Natural killer cell treated with Interleukin-12 subunit alpha and Interleukin-12 subunit beta and Interleukin-15 and Interleukin-18, amount 100 ng/mL, for 72 hours (primary cell): ENCODE measurements around the gene CROCC. TPM values are rescaled to one million over a fixed set of nuclear protein-coding genes. Genes with fewer than 3 reads are reported as not detected.
A peak's percentile ranks its signal among the peaks of the same experiment; 100 is the strongest.
"Not testable (repeated sequence)": the region's sequence is repeated elsewhere in the genome, so short reads cannot be mapped to it uniquely, and the experiment has no call there.

Experiments
- ATAC-seq, 2 donors: fragments of 150-1000 bp; cut with Tn5 transposase in 1 of 2; sonication (Bioruptor Pico), chemical (Tn5 transposase) in 1 of 2; 2 replicates each; pipeline ENCODE4 v1.10.0; 2021
- DNase-seq: peaks from one replicate; pipeline ENCODE4 v3.0.0; 2022; ENCODE audit warnings: low spot score
- H3K27ac Mint-ChIP-seq, 2 donors: 1 replicate in 1 of 2; 2 replicates in 1 of 2; pipeline ENCODE4 v1.8.0; 2022; ENCODE audit warnings: mixed read lengths in 2 of 2, mild to moderate bottlenecking in 1 of 2, moderate library complexity in 1 of 2
- H3K27me3 Mint-ChIP-seq, 2 donors: 1 replicate in 1 of 2; 2 replicates in 1 of 2; pipeline ENCODE4 v1.8.0; 2022; ENCODE audit warnings: mixed read lengths in 2 of 2
- H3K36me3 Mint-ChIP-seq: one replicate; pipeline ENCODE4 v1.8.0; 2022; ENCODE audit warnings: mixed read lengths
- H3K4me1 Mint-ChIP-seq, 2 donors: 1 replicate in 1 of 2; 2 replicates in 1 of 2; pipeline ENCODE4 v1.8.0; 2022; ENCODE audit warnings: low read depth in 2 of 2, mixed read lengths in 2 of 2, mild to moderate bottlenecking in 1 of 2
- H3K4me3 Mint-ChIP-seq: one replicate; pipeline ENCODE4 v1.8.0; 2022; ENCODE audit warnings: mixed read lengths
- H3K9me3 Mint-ChIP-seq: 2 replicates; pipeline ENCODE4 v1.8.0; 2022; ENCODE audit warnings: mixed read lengths
- total RNA-seq, 2 donors: library from RNA; stranded (reverse); gene quantifications; one replicate each; pipeline ENCODE4 v1.2.3, GENCODE V29; 2022

Gene CROCC
- total RNA-seq, 2 donors from 2014 or later = 21.0 to 29.3 TPM

DNA sequence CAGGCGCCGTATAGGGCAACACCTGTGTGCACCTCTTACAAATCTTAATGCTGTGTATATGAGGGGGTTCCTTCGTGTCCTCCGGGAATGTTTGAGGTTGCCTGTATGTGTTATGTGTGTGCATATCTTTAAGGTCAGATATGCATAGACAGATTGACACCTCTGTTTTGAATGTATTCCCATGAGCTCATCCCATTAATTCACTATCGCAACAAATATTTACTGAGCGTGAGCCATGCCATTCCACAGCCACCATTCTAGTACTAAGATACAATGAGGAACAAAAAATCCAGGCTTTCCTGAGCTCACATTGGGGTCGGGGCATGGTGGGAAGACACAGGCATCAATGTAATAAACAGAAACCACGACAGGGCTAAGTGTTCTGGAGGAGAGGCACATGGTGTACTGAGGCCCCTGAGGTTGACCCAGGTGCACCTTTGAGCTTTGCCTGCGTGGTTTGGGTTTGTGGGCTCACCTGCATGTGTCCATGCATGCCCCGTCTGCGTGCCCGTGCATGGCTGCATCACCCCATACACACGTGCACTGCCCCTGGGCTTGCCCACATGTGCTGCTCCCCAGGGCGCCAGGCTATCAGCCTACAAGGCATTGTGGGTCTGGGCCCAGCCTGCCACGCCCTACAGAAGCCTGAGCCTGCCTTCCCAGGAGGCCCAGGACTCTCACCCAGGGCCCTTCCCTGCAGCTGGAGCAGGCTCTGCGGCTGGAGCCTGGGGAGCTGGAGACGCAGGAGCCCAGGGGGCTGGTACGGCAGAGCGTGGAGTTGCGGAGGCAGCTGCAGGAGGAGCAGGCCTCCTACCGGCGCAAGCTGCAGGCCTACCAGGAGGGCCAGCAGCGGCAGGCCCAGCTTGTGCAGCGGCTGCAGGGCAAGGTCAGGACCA, 7.7 kb downstream of the CROCC start:
- H3K36me3 Mint-ChIP-seq, H3K4me3 Mint-ChIP-seq, ATAC-seq, DNase-seq, H3K27ac Mint-ChIP-seq, H3K27me3 Mint-ChIP-seq, H3K9me3 Mint-ChIP-seq: not testable (repeated sequence)
- peaks cover 0 to 14% of the 10 kb centered on the region in 2 donors for H3K4me1 Mint-ChIP-seq

DNA sequence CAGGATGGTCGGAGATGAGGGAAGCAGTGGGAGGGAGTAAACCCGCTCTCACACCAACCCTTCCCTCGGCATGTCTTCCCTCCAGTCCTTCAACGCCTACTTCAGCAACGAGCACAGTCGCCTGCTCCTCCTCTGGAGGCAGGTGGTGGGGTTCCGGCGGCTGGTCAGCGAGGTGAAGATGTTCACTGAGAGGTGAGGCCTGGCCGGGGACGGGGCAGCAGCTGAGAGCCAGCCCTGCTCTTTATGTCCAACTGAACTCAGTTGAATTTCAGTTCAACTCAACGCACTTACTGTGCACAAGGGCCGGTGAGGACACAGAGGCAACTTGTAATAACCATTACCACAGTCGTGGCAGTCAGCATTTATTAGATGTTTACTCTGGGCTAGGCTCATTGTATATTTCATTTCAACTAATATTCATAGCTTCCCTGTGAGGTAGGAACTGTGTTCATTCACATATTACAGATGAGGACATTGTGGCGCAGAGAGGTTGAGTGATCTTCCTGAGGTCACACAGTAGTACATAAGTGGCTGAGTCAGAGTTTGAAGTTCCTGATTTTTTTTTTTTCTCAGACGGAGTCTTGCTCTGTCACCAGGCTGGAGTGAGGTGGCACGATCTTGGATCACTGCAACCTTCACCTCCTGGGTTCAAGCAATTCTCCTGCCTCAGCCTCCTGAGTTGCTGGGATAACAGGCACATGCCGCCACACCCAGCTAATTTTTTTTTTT, 9.6 kb downstream of the CROCC start:
- not testable (repeated sequence) for ATAC-seq, H3K4me3 Mint-ChIP-seq, H3K27ac Mint-ChIP-seq, H3K9me3 Mint-ChIP-seq, H3K36me3 Mint-ChIP-seq, DNase-seq, H3K4me1 Mint-ChIP-seq, H3K27me3 Mint-ChIP-seq

DNA sequence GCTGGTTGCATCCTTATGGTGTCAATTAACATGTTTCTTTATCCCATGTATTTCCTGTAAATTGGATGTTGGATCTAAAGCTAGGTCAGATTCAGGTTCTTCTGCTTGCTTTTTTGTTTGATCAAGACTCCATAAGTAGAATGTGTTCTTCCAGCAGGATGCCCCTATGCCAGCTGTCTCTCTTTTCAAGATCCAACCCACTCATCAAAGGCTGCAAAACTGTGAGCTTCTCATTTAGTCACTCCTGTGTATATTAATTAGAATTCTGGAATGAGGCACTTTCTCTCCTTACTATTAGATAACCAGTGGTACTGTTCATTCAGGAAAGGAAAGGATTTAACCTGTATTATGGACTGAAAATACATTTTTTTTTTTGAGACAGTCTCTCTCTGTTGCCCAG, 12.2 kb downstream of the CROCC start:
- H3K4me1 Mint-ChIP-seq, H3K36me3 Mint-ChIP-seq, H3K27ac Mint-ChIP-seq, ATAC-seq, DNase-seq, H3K9me3 Mint-ChIP-seq, H3K27me3 Mint-ChIP-seq, H3K4me3 Mint-ChIP-seq: not testable (repeated sequence)

DNA sequence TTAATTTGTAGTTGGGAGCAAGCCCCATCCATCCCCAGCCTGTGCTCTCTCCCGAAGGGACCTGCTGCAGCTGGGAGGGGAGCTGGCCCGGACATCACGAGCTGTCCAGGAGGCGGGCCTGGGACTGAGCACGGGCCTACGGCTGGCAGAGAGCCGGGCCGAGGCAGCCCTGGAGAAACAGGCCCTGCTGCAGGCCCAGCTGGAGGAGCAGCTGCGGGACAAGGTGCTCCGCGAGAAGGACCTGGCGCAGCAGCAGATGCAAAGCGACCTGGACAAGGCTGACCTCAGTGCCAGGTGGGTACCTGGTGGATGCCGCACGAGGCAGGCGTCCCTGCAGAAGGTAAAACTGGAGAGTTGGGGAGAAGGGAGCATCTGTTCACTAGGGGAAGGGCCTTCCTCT, 14.8 kb downstream of the CROCC start:
- not testable (repeated sequence) for H3K9me3 Mint-ChIP-seq, DNase-seq, H3K36me3 Mint-ChIP-seq, H3K4me3 Mint-ChIP-seq, H3K4me1 Mint-ChIP-seq, H3K27me3 Mint-ChIP-seq, ATAC-seq, H3K27ac Mint-ChIP-seq

DNA sequence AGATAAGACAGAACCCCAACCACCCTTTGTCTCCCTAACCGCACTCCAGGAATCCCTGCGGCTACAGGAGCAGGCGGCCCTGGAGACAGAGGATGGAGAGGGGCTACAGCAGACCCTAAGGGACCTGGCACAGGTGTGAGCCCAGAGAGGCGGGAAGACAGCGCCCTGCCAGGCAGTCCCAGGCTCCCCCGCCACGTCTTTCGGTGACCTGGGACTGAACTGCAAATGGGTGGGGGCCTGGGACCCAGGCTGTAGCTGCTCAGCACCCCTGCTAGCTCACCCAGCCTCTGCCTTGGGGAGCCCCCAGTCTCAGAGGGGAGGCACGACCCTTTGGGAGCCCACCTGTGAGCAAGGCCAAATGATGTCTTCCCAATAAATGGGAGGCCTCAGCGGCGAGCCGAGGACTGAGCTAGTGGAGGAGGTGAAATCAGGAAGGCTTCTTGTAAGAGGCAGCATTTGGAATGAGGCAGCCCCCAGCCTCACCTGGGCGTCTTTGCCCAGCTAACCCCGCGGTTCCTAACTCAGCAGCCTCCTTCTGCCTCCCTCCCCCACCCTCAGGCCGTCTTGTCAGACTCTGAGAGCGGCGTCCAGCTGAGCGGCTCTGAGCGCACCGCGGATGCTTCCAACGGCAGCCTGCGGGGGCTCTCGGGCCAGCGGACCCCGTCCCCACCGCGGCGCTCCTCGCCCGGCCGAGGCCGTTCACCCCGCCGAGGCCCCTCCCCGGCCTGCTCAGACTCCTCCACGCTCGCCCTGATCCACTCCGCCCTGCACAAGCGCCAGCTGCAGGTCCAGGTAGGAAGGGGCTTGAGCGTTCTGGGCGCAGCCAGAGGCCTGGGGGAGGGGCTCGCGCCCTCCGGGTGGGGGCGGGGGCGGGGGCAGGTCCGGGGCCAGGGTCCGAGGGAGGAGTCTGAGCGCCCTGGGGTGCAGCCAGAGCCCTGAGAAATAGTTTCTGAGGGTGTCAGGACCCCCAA, 16.9 kb downstream of the CROCC start:
- ATAC-seq = peak in 1 of 2 donors; percentile 5
- no peak for DNase-seq
- H3K9me3 Mint-ChIP-seq = no peaks in the 10 kb centered on the region
- H3K27ac Mint-ChIP-seq = no peak overlapping the region
- H3K27me3 Mint-ChIP-seq = no peaks in the 10 kb centered on the region
- H3K36me3 Mint-ChIP-seq = no peaks in the 10 kb centered on the region
- no peak overlapping the region for H3K4me3 Mint-ChIP-seq
- no peaks in the 10 kb centered on the region for H3K4me1 Mint-ChIP-seq

DNA sequence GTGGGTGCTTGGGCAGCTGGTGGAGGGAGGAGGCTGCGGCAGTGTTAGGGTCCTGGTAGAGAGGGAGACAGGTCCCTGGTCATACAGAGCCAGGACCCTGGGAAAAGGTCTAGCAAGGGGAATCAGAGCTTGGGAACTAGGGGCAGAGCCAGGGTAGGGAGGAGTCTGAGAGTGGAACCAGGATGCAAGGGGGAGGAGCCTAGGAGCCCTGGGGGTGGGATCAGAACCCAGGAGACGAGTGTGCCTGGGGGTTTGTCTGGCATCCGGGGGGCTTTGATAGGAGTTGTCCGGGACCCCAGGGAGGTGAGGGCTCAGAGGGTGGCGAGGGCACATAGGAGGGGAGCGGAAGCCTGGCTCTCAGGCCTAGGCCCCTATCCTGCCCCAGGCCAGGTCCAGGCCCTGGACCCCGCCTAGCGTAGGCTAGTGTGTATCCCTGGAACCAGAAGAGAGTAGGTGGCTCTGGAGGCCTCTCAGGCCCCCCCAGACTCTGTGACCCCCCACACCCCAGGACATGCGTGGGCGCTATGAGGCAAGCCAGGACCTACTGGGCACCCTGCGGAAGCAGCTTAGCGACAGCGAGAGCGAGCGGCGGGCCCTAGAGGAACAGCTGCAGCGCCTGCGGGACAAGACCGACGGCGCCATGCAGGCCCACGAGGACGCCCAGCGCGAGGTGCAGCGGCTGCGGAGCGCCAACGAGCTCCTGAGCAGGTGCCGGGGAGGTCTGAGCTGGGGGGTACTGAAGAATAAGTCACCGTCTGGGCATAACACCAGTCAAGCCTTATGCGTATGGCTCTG, 17.9 kb downstream of the CROCC start:
- H3K9me3 Mint-ChIP-seq, DNase-seq, H3K27me3 Mint-ChIP-seq, H3K36me3 Mint-ChIP-seq, H3K4me3 Mint-ChIP-seq, H3K4me1 Mint-ChIP-seq, H3K27ac Mint-ChIP-seq: not testable (repeated sequence)
- ATAC-seq = peak; percentile 22 to 30

DNA sequence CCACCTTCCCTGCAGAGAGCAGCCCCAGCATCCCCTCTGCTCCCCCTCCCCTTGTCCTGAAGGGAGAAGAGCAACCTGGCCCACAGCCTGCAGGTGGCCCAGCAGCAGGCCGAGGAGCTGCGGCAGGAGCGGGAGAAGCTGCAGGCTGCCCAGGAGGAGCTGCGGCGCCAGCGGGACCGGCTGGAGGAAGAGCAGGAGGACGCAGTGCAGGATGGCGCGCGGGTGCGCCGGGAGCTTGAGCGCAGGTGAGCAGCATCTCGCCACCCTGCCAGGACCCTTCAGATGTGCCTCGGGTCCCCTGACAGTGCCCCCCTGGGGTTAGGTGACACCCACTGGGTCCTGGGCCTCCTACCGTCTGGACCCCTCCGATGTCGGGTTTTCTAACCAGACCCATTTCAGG, 22.3 kb downstream of the CROCC start:
- no peaks in the 10 kb centered on the region for H3K4me1 Mint-ChIP-seq
- DNase-seq = no peak
- H3K36me3 Mint-ChIP-seq = no peaks in the 10 kb centered on the region
- H3K27me3 Mint-ChIP-seq = no peaks in the 10 kb centered on the region
- no peak overlapping the region for H3K4me3 Mint-ChIP-seq
- H3K9me3 Mint-ChIP-seq = no peaks in the 10 kb centered on the region
- no peak for ATAC-seq
- no peak overlapping the region for H3K27ac Mint-ChIP-seq

DNA sequence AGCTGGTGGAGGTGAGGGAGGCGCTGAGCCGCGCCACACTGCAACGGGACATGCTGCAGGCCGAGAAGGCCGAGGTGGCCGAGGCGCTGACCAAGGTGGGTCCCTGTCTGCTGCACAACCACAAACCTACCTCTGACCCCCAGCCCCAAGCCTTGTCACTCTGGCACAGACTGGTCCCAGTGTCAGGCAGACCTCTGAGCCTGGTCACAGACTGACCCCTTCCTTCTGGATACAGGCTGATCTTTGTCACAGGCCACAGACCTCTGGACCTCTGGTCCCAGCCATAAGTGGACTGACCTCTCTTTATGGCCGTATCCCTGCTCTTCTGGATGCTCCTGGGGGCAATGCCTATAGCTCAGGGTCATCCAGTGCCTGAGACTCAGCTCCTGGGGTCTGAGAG, 23.8 kb downstream of the CROCC start:
- H3K27ac Mint-ChIP-seq, DNase-seq, H3K9me3 Mint-ChIP-seq, H3K4me1 Mint-ChIP-seq, H3K36me3 Mint-ChIP-seq, H3K27me3 Mint-ChIP-seq, H3K4me3 Mint-ChIP-seq: not testable (repeated sequence)
- peak; percentile 31 to 54 for ATAC-seq

DNA sequence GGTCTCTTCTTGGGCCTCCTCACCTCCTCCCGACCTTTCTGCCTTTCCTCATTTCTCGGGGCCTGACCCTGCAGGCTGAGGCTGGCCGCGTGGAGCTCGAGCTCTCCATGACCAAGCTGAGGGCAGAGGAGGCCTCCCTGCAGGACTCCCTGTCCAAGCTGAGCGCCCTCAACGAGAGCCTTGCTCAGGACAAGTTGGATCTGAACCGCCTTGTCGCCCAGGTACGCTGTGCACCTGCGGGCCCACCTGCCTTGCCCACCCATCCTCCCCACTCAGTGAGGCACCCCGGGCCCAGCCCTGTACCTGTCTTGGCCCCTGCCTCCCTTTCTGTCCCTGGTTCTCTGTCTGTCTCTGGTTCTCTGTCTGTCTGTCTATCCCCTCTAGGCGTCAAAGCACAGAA, 24.5 kb downstream of the CROCC start:
- ATAC-seq = peak in 1 of 2 donors; percentile 2
- not testable (repeated sequence) for H3K4me1 Mint-ChIP-seq, H3K4me3 Mint-ChIP-seq, H3K27me3 Mint-ChIP-seq, H3K9me3 Mint-ChIP-seq, H3K27ac Mint-ChIP-seq, DNase-seq, H3K36me3 Mint-ChIP-seq

DNA sequence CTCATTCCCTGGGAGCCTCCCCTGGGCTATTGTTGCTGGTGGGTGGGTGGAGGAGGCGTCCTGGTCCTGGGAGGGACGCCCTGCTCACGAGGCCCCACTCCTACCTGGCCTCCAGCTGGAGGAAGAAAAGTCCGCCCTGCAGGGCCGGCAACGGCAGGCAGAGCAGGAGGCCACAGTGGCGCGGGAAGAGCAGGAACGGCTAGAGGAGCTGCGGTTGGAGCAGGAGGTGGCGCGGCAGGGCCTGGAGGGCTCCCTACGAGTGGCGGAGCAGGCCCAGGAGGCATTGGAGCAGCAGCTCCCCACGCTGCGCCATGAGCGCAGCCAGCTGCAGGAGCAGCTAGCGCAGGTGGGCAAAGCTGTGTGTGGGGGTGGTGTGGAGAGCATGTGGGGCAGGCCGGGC, 24.9 kb downstream of the CROCC start:
- no peak overlapping the region for H3K4me3 Mint-ChIP-seq

DNA sequence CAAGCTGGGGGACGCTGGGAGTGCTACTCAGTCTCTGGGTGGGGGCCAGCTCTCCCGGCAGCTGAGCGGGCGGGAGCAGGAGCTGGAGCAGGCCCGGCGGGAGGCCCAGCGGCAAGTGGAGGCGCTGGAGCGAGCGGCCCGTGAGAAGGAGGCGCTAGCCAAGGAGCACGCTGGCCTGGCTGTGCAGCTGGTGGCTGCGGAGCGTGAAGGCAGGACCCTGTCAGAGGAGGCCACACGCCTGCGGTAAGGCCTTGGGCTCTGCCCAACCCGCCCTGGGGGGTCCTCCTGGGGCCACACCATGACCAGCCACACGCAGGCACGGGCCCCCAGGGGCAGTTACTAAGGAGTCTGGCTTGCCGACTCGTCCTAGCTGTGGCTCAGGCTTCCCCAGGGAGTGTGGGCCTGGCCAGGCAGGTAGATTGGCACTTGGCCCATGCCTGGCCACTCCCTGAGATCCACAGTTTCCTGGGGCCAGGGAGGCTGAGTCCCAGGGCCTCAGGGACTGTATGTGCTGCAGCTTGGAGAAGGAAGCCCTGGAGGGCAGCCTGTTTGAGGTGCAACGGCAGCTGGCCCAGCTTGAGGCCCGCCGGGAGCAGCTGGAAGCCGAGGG, 26.7 kb downstream of the CROCC start:
- not testable (repeated sequence) for H3K36me3 Mint-ChIP-seq, H3K27ac Mint-ChIP-seq, DNase-seq, H3K9me3 Mint-ChIP-seq, H3K4me1 Mint-ChIP-seq, H3K27me3 Mint-ChIP-seq, H3K4me3 Mint-ChIP-seq
- ATAC-seq = peak; percentile 3 to 33

More for the DNA sequence above, 24.9 kb downstream of the CROCC start:
- no peak overlapping the region for H3K27ac Mint-ChIP-seq
- H3K9me3 Mint-ChIP-seq = no peaks in the 10 kb centered on the region
- H3K4me1 Mint-ChIP-seq = no peaks in the 10 kb centered on the region
- no peaks in the 10 kb centered on the region for H3K36me3 Mint-ChIP-seq
- DNase-seq = no peak
- ATAC-seq = no peak
- H3K27me3 Mint-ChIP-seq = no peaks in the 10 kb centered on the region

DNA sequence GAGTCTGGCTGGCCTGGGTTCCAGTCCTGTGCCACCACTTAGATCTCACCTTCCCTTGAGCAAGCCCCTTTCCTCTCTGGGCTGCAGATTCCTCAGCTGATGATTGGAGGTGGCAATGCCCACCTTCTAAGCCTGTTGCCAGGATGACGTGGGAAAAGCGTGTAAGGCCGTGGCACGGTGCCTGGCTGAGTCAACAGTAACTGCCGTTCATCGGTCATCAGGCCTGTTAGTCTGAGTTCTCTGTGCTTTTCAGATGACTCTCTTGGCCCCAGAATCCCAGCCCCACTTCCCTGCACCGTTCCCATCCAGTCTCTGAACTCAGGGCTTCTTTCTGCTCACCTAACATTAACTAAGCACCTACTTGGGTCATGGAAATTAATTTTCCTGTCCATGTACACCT, 27.3 kb downstream of the CROCC start:
- H3K27me3 Mint-ChIP-seq, H3K4me3 Mint-ChIP-seq, DNase-seq, H3K36me3 Mint-ChIP-seq, H3K4me1 Mint-ChIP-seq, H3K9me3 Mint-ChIP-seq, ATAC-seq, H3K27ac Mint-ChIP-seq: not testable (repeated sequence)

DNA sequence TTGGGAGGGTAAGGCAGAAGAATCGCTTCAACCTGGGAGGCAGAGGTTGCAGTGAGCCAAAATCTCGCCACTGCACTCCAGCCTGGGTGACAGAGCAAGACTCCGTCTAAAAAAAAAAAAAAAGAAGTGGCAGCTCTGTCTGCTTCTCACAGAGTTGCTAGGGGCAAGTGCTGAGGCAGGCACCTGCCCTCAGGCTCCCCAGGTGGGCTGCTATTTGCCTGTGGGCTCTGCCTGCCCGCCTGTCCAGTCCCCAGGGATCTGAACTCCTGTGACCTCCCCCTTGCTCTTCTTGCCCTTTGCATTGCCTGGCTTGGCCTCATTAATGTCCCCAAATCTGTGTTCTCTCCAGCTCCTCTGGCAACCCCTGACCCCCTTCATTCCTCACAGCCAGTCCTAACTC, 30.6 kb downstream of the CROCC start:
- H3K4me1 Mint-ChIP-seq, H3K36me3 Mint-ChIP-seq, ATAC-seq, H3K4me3 Mint-ChIP-seq, DNase-seq, H3K27me3 Mint-ChIP-seq, H3K9me3 Mint-ChIP-seq, H3K27ac Mint-ChIP-seq: not testable (repeated sequence)
